ENCODE data around the gene LSS. TPM values are rescaled to one million over a fixed set of nuclear protein-coding genes. Genes with fewer than 3 reads are reported as not detected.
A peak's percentile ranks its signal among the peaks of the same experiment; 100 is the strongest.

Gene LSS
- total RNA-seq (2021; fragmentation: NEBNext Ultra II Directional; extraction: Animal tissue kit (Norgen Biotek cat#: 25700)) = 96.1 and 102 TPM in 2 replicates
- 123 and 139 TPM in 2 replicates for polyA plus RNA-seq (2011; rRNA removed)
- polyA plus RNA-seq (2011; cell fraction: cytosol; rRNA removed) = 103 TPM
- 268 TPM for polyA plus RNA-seq (2011; cell fraction: nucleus; rRNA removed)
- 69.5 to 87.3 TPM (median 75.9 TPM) in 4 replicates for polyA plus RNA-seq (2012, experiment 1 of 2)
- polyA plus RNA-seq (2012, experiment 2 of 2) = 71.3 TPM
- 69.2 TPM for polyA plus RNA-seq (2013, experiment 1 of 2)
- 66.2 TPM for polyA plus RNA-seq (2013, experiment 2 of 2)
- 177 and 193 TPM in 2 replicates for polyA minus RNA-seq (2011; rRNA and poly(A)+ RNA removed)
- polyA minus RNA-seq (2011; cell fraction: cytosol; rRNA and poly(A)+ RNA removed) = 56.7 TPM
- 69.8 TPM for polyA minus RNA-seq (2011; cell fraction: nucleus; rRNA and poly(A)+ RNA removed)
- long read RNA-seq, experiment 1, full-length matches to known transcripts = 11 of 123 reads
- long read RNA-seq, experiment 1, partial matches to known transcripts = 22 of 123 reads
- long read RNA-seq, experiment 1, other reads (novel, unspliced or antisense) = 90 of 123 reads
- long read RNA-seq, experiment 2, partial matches to known transcripts = 0 of 5 reads
- long read RNA-seq, experiment 2, other reads (novel, unspliced or antisense) = 5 of 5 reads

DNA sequence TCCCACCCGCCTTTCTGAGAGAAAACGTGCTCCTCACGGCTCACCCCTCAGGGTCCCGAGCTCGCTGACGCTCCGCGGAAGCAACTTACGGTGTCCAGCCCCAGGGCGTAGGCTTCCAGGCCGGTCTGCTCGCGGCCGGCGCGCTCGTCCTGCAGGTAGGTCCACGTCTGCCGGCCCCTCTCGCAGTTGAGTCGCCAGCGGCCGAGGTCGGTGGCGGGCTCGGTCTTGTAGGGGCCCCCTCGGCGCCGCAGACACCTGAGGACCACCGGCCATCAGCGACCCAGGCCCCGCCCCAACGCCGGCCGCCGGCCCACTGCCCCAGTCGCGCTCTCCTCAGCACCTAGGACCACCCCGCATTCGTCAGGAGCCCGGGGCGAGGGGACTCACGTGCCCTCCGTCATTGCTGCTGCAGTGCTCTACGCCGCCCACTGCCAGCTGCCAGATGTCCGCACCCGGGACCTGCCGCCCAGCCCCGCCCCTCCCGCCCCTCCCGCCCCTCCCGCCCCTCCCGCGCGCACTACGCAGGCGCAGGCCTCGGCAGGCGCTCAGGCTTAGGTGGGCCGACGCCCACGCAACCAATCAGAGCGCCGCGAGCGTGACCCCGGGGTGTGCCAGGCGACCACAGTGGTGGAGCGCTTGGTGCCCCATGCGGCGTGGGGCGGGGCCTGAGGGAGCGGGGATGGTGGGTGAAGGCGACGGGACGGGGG is at the start of gene LSS:
Gene LSS, minus strand, starts transcription at position 430 of the 707 bp plus-strand sequence. Its CDS starts 29 bp downstream, at position 401.
- H3K4me1 ChIP-seq (replicated peaks in 1 of 4; ENCODE audit: control insufficient read depth in 3 of 4, insufficient read depth in 4 of 4, low read length in 3 of 4) = peaks cover 3 to 12% (median 6%) of the 10 kb centered on the region in 4 experiments
- peak within 1 kb of the TSS; percentile 92 for H3K56ac ChIP-seq (replicated peaks; ENCODE audit: insufficient read length, low read depth, low read length)
- peak within 1 kb of the TSS; percentile 49 for H4K5ac ChIP-seq (ENCODE audit: insufficient read length, low read depth, low read length)
- H3K4ac ChIP-seq (replicated peaks; ENCODE audit: insufficient read length, low read depth, low read length) = no peak within 1 kb of the TSS
- H2BK120ac ChIP-seq (replicated peaks; ENCODE audit: low read depth, low read length) = no peak within 1 kb of the TSS
- H3K79me2 ChIP-seq (ENCODE audit: control insufficient read depth in 1 of 2, insufficient read depth in 2 of 2, low read length in 2 of 2) = peaks cover 15 to 43% of the 10 kb centered on the region in 2 experiments; a peak in 3 of 4 replicates
- H3K4me3 ChIP-seq (ENCODE audit: extremely low read depth in 1 of 4, insufficient read depth in 2 of 4, low read depth in 3 of 4, low read length in 4 of 4) = peak within 1 kb of the TSS; percentile 70 to 78 (median 74)
- H3K23me2 ChIP-seq (ENCODE audit: low read depth, low read length) = peaks cover 7% of the 10 kb centered on the region; the same call in 1 of the 2 replicates
- H2BK20ac ChIP-seq (ENCODE audit: low read length) = no peak within 1 kb of the TSS
- peaks cover 0 to 12% of the 10 kb centered on the region in 2 experiments for H4K20me1 ChIP-seq (replicated peaks in 1 of 2; ENCODE audit: control insufficient read depth in 1 of 2, insufficient read depth in 2 of 2, low read length in 2 of 2)
- ChIA-PET CTCF (ENCODE audit: partially characterized antibody) (interaction anchor here (1.2 kb wide), 1 partner anchor 76 kb away, joined by 5 read pairs; no protein-coding TSS in a partner anchor), POLR2A (ENCODE audit: partially characterized antibody) (interaction anchor here (0.7 to 1.6 kb wide), 6 partner anchors 12 to 97 kb away, joined by 3 to 8 read pairs (median 4); no protein-coding TSS in a partner anchor)
- no peak within 1 kb of the TSS for H2AFZ ChIP-seq (ENCODE audit: low read length)
- DNase-seq (ENCODE audit: low read depth in 1 of 2, low spot score in 2 of 2) (peak; percentile 95 to 97), FAIRE-seq (no peak)
- no peak within 1 kb of the TSS; the same call in 1 of the 2 replicates for H2BK15ac ChIP-seq (ENCODE audit: low read length)
- peak within 1 kb of the TSS; percentile 90 for H2BK5ac ChIP-seq (ENCODE audit: low read depth, low read length)
- H4K8ac ChIP-seq (ENCODE audit: extremely low read depth, insufficient read depth, low read length) = peak within 1 kb of the TSS; percentile 93
- H3K9me3 ChIP-seq (ENCODE audit: insufficient read depth in 2 of 2, low read depth in 1 of 2, low read length in 1 of 2) = peaks cover 22 to 35% of the 10 kb centered on the region in 2 experiments; a peak in 3 of 4 replicates
- H3K36me3 ChIP-seq (ENCODE audit: control insufficient read depth in 2 of 4, insufficient read depth in 4 of 4, low read length in 3 of 4) = peaks cover 2 to 42% (median 19%) of the 10 kb centered on the region in 4 experiments; a peak in 6 of 8 replicates
- H2AK5ac ChIP-seq (ENCODE audit: low read depth, low read length) = no peak within 1 kb of the TSS
- 0 out of 2 replicates have a peak within 1 kb of the TSS, but pooled peaks have one; percentile 84 for H2BK12ac ChIP-seq (ENCODE audit: low read depth, low read length)
- H3K27me3 ChIP-seq (replicated peaks in 1 of 4; ENCODE audit: control insufficient read depth in 3 of 4, extremely low read depth in 1 of 4, insufficient read depth in 3 of 4, low read length in 3 of 4) = peaks cover 0 to 4% (median 0%) of the 10 kb centered on the region in 4 experiments; a peak in 2 of 7 replicates
- H3K79me1 ChIP-seq (ENCODE audit: low read depth, low read length) = peaks cover 11% of the 10 kb centered on the region; the same call in 1 of the 2 replicates
- H4K91ac ChIP-seq (replicated peaks; ENCODE audit: insufficient read length, low read length) = peak within 1 kb of the TSS; percentile 92
- 1% methylated on average over 47 of the region's 77 CpGs; no CpG with 5 or more reads in 1 of the 2 experiments for WGBS, 2 experiments (ENCODE audit: extremely low coverage in 1 of 2, insufficient coverage in 1 of 2, insufficient read length in 1 of 2, insufficient replicate concordance in 2 of 2, low coverage in 1 of 2, low lambda C conversion rate in 2 of 2, missing lambda C conversion rate in 1 of 2)
- H3K23ac ChIP-seq (ENCODE audit: insufficient read length) = no peak within 1 kb of the TSS
- peak within 1 kb of the TSS; percentile 54; the same call in 1 of the 2 replicates for H3K27ac ChIP-seq (ENCODE audit: low read depth, low read length)
- peak within 1 kb of the TSS; percentile 95 for H3K18ac ChIP-seq (ENCODE audit: extremely low read depth, low read length)
- peak within 1 kb of the TSS; percentile 56 to 84 (median 64) for H3K9ac ChIP-seq (replicated peaks in 1 of 4; ENCODE audit: extremely low read depth in 1 of 4, low read depth in 3 of 4, low read length in 3 of 4)
- H3K14ac ChIP-seq (ENCODE audit: insufficient read length) = no peak within 1 kb of the TSS
- H3K4me2 ChIP-seq (ENCODE audit: insufficient read depth in 1 of 2, low read depth in 2 of 2, low read length in 2 of 2) = peak within 1 kb of the TSS; percentile 91 to 92
- TF ChIP-seq POLR2AphosphoS5 (IDR thresholded peaks at IDR 0.05; ENCODE audit: low read depth, low read length) = peak; percentile 79; the same call in 1 of the 2 replicates
- peak; percentile 32 for TF ChIP-seq SP1 (IDR thresholded peaks at IDR 0.05; ENCODE audit: low read depth, low read length)
- TF ChIP-seq CREB1 (IDR thresholded peaks at IDR 0.05) = peak; percentile 52; the same call in 1 of the 2 replicates
- no peak for TF ChIP-seq RAD21 (IDR thresholded peaks at IDR 0.05 in 1 of 2, conservative IDR thresholded peaks at IDR 0.05 in 1 of 2; ENCODE audit: low read depth in 2 of 2, low read length in 2 of 2)
- peak; percentile 57 for TF ChIP-seq NRF1 (IDR thresholded peaks at IDR 0.05; ENCODE audit: low read depth, low read length)
- peak; percentile 59 for TF ChIP-seq PHF8 (conservative IDR thresholded peaks at IDR 0.05; ENCODE audit: low read depth, low read length)
- TF ChIP-seq, protein P1, sequence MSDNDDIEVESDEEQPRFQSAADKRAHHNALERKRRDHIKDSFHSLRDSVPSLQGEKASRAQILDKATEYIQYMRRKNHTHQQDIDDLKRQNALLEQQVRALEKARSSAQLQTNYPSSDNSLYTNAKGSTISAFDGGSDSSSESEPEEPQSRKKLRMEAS (IDR thresholded peaks at IDR 0.05) = peak; percentile 78
- TF ChIP-seq EGR1 (IDR thresholded peaks at IDR 0.05; ENCODE audit: borderline replicate concordance, low read depth, low read length) = peak; percentile 97

All from H1 (cell line).